HG03558 (cell line): ENCODE results near the gene CTSS.
"Not testable (repeated sequence)": the region's sequence is repeated elsewhere in the genome, so short reads cannot be mapped to it uniquely, and the experiment has no call there.

Experiments used
- ATAC-seq: cut with Tn5 transposase; IDR thresholded peaks from one replicate; pipeline ENCODE4 v1.9.1; 2021; ENCODE audit warnings: moderate number of reproducible peaks; ENCODE audit not compliant: unreplicated experiment; ENCODE audit errors: extremely low read depth

Gene CTSS

DNA sequence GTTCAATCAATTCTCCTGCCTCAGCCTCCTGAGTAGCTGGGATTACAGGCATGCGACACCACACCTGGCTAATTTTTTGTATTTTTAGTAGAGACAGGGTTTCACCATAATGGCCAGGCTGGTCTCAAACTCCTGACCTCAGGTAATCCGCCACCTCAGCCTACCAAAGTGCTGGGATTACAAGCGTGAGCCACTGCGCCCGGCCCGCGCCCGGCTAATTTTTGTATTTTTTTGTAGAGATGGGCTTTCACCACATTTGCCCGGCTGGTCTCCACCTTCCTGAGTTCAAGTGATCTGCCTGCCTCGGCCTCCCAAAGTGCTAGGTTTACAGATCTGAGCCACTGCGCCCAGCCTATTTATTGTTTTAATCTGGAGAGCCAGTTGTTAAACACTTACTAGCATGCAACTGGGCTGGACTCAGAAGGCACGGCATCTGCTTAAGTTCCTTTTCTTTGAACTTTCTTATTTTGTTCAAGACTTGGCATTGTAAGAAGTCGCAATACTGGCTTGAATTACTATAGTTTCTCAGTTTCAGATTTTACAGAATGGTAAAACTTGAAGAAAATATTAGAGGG, 10.4 kb upstream of the CTSS start:
- not testable (repeated sequence) for ATAC-seq

DNA sequence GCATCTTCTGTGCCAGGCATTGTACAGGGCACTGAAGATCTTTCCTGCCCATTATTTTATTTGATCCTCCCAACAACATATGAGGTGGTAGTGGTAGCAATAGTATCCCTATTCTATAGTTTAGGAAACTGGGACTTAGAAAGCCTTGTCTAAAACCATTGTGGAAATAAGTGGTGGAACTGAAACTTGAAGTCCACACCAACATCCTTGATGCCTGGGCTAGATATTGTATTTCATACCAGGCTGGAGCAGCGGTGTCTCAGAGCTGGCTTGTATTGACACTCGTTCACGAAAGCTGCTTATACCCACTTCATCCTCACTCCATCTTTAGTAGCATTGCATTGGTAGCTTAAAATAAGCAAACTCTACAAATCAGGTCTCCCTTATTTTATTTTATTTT, 9.7 kb upstream of the CTSS start:
- no peak for ATAC-seq

GRCh38 chr1:150772326-150772725, 6.7 kb upstream of the CTSS start:
- ATAC-seq = no peak

GRCh38 chr1:150767704-150768103, 2.1 kb upstream of the CTSS start:
- not testable (repeated sequence) for ATAC-seq

- not testable (repeated sequence) for ATAC-seq
Measured at GRCh38 chr1:150765977-150766301, 361 bp upstream of the CTSS start.

- no peak for ATAC-seq
Measured at GRCh38 chr1:150764617-150765101, 919 bp downstream of the CTSS start.

DNA sequence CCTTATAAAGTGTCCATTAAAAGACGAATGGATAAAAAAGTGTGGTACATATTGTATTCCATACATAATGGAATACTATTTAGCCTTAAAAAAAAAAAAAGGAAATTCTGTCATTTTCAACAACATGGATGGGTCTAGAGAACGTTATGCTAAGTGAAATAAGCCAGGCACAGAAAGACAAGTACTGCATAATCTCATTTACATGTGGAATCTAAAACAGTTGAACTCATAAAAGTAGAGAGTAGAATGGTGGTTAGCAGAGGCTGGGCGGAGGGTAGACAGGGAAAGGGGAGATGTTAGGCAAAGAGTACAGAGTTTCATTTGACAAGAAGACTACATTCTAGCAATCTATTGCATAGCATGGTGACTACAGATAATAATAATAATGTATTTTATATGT, 2.6 kb downstream of the CTSS start:
- no peak for ATAC-seq

GRCh38 chr1:150762552-150762951, 3.0 kb downstream of the CTSS start:
- no peak for ATAC-seq

DNA sequence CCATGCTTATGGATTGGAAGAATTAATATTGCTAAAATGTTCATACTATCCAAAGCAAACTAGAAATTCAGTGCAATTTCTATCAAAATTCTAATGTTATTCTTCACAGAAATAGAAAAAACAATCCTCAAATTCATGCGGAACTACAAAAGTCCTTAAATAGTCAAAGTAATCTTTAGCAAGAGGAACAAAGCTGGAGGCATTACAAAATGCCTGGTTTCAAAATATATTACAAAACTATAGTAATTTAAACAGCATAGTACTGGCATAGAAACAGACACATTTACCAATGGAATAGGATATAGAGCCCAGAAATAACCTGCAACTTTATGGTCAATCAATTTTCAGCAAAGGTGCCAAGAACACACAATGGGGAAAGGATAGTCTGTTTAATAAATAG, 3.8 kb downstream of the CTSS start:
- ATAC-seq = no peak

DNA sequence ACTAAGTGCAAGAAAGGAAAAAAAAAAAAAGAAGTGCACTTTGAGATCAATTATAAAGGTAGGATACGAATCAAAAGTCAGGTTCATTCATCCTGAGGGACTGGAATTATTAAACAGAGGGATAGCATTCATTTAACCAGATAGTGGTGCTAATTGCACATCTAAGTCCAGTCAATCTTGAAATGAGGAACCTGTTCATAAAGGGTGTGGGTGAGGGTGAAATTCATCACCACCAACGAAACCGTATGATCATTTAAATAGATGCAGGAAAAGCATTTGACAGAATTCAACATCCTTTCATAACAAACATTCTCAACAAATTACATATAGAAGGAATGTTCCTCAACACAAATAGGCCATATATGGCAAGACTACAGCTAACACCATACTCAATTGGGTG, 5.6 kb downstream of the CTSS start:
- ATAC-seq = no peak

GRCh38 chr1:150753416-150753815, 12.2 kb downstream of the CTSS start:
- no peak for ATAC-seq

DNA sequence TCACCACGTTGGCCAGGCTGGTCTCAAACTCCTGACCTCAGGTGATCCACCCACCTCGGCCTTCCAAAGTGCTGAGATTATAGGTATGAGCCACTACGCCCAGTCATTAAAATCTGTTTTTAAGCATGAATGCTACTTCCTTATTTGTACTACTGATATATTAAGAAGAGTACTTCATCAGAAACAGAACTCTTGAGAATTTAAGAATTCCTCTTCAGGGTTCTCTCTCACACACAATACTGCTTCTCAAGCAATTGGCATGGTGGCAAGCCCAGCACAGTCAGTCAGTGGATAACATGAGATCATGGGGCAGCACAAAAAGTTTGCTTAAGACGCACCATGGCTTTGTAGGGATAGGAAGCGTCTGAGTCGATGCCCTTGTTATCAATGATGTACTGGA, 14.1 kb downstream of the CTSS start:
- no peak for ATAC-seq

- ATAC-seq = no peak
Measured at GRCh38 chr1:150749720-150750311, 15.8 kb downstream of the CTSS start.

- ATAC-seq = no peak
Measured at GRCh38 chr1:150748878-150749719, 16.5 kb downstream of the CTSS start.

- no peak for ATAC-seq
Measured at GRCh38 chr1:150730130-150730721, 35.4 kb downstream of the CTSS start.

DNA sequence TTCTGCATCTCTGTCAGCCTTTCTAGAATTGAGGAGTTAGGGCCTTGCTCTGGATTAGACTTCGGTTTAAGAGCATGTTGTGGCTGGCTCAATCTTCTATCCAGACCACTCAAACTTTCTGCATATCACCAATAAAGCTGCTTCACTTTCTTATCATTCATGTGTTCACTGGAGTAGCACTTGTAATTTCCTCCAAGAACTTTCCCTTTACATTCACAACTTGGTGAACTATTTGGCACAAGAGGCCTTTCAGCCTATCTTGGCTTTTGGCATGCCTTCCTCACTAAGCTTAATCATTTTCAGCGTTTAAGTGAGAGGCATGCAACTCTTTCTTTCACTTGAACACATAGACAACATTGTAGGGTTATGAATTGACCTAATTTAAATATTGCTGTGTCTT, 41.2 kb downstream of the CTSS start:
- ATAC-seq = no peak

- ATAC-seq = no peak
Measured at GRCh38 chr1:150720703-150721102, 44.9 kb downstream of the CTSS start, which contains the start of gene HORMAD1. TSS of gene HORMAD1 (minus strand) at chr1:150720895. CDS start at chr1:150719505, 1,390 bp downstream.

DNA sequence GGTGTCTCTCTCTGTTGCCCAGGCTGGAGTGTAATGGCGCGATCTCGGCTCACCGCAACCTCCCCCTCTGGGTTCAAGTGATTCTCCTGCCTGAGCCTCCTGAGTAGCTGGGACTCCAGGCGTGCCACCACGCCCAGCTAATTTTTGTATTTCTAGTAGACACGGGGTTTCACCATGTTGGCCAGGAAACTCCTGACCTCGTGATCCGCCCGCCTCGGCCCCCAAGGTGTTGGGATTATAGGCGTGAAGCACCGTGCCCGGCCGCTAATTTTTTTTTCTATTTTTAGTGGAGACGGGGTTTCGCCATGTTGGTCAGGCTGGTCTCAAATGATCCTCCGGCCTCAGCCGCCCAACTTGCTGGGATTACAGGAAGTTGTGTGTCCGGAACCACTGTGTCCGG, 45.5 kb downstream of the CTSS start:
- no peak for ATAC-seq

GRCh38 chr1:150718225-150718891, 47.2 kb downstream of the CTSS start:
- no peak for ATAC-seq

DNA sequence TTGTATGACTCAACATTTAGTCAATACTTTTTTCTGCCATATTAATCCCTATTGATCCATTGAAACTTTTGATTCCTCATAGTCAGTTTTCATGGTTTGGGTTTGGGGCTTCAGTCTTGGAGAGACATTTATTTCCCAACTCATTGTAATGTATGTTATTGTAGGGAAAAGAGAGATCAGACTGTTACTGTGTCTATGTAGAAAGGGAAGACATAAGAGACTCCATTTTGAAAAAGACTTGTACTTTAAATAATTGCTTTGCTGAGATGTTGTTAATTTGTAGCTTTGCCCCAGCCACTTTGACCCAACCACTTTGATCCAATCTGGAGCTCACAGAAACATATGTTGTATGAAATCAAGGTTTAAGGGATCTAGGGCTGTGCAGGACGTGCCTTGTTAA, 56.5 kb downstream of the CTSS start:
- not testable (repeated sequence) for ATAC-seq

- no peak for ATAC-seq
Measured at GRCh38 chr1:150708595-150708994, 57.0 kb downstream of the CTSS start.
